AG09319 (cell line): Measurements from ENCODE around the gene DDT.
"Not testable (repeated sequence)": the region's sequence is repeated elsewhere in the genome, so short reads cannot be mapped to it uniquely, and the experiment has no call there.

Experiments used
- DNase-seq: peaks from one replicate; pipeline ENCODE4 v3.0.0-alpha.2; 2010; ENCODE audit warnings: low read depth; ENCODE audit errors: extremely low read depth
- CTCF ChIP-seq: IDR thresholded peaks from 2 replicates; pipeline ENCODE4 v1.5.1; 2011; ENCODE audit warnings: low read depth, mild to moderate bottlenecking, inconsistent platforms, low read length, moderate library complexity

Gene DDT

GRCh38 chr22:23974345-23974744, at the start of gene DDT:
TSS of gene DDT (minus strand) at chr22:23974441. CDS start at chr22:23974414, 27 bp downstream.
- not testable (repeated sequence) for DNase-seq

- DNase-seq: no peak
- no peak for TF ChIP-seq CTCF
Observed at GRCh38 chr22:24023204-24023789, 49.1 kb upstream of the DDT start.

DNA sequence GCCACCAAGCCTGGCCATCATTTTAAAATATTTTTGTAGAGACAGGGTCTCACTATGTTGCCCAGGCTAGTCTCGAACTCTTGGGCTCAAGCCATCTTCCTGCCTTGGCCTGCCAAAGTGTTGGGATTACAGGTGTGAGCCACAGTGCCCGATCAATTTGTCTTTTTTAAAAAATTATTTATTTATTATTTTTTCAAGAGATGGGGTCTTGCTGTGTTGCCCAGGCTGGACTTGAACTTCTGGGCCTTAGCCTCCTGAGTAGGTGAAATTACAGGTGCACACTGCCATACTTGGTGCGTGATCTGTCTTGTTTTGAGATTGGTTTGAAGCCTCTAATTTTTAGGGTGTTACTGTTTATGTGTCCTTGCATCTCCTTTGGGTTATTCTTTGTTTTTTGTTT, 47.1 kb upstream of the DDT start:
- no peak for DNase-seq
- no peak for TF ChIP-seq CTCF

- no peak for TF ChIP-seq CTCF
- no peak for DNase-seq
Observed at GRCh38 chr22:24016156-24016555, 41.9 kb upstream of the DDT start.

- no peak for TF ChIP-seq CTCF
- DNase-seq: no peak
Observed at GRCh38 chr22:24011735-24012068, 37.5 kb upstream of the DDT start.

DNA sequence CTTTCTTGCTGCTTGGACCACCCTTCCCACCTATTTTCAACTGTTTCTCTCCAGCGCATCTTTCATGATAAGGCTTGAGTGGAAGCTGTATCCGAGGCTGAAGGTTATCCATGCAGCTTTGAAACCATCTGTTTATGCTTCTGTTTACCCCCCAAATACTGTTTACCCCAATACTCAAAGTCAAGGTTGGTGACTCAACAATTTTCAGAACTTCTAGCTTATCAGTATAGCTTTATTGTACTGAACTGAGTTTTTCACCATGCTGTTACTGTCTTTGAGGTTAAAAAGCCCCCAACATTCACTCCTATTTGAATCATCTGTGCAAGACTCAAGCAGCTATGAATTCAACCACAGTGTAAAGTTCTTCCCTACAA, 35.8 kb upstream of the DDT start:
- TF ChIP-seq CTCF: no peak
- no peak for DNase-seq

GRCh38 chr22:24009227-24010017, 35.2 kb upstream of the DDT start:
- no peak for DNase-seq
- TF ChIP-seq CTCF: no peak
